Stimulated activated CD4-positive, alpha-beta T cell treated with anti-CD3 and anti-CD28 coated beads, Interleukin-1b, Interleukin-23, amount 100 ng/mL, for 1 hour (primary cell): ENCODE measurements around the gene VPS13A.
"Not testable (repeated sequence)": the region's sequence is repeated elsewhere in the genome, so short reads cannot be mapped to it uniquely, and the experiment has no call there.

ENCODE experiments used
- DNase-seq, 2 donors: peaks; one replicate each; pipeline ENCODE4 v3.0.0-alpha.2; 2020; ENCODE audit warnings: low read depth in 2 of 2

Gene VPS13A

GRCh38 chr9:77423841-77424240 is 246.5 kb downstream of the VPS13A start:
- DNase-seq = no peak

GRCh38 chr9:77424993-77425392 is 247.7 kb downstream of the VPS13A start:
- no peak for DNase-seq

- no peak for DNase-seq
These were observed 249.4 kb downstream of the VPS13A start for GRCh38 chr9:77426712-77427111.

- DNase-seq = no peak
These were observed 250.1 kb downstream of the VPS13A start for GRCh38 chr9:77427256-77427927.

GRCh38 chr9:77429928-77430327 is 252.6 kb downstream of the VPS13A start:
- DNase-seq = no peak

GRCh38 chr9:77432053-77432452 is 254.7 kb downstream of the VPS13A start:
- no peak for DNase-seq

- peak in 1 of 2 donors; percentile 6 for DNase-seq
These were observed 256.5 kb downstream of the VPS13A start for GRCh38 chr9:77433675-77434445.

- no peak for DNase-seq
These were observed 257.9 kb downstream of the VPS13A start for GRCh38 chr9:77435277-77435676.

GRCh38 chr9:77435688-77436087 is 258.4 kb downstream of the VPS13A start:
- DNase-seq = no peak

- no peak for DNase-seq
These were observed 261.3 kb downstream of the VPS13A start for GRCh38 chr9:77438653-77439052.

GRCh38 chr9:77440057-77440456 is 262.7 kb downstream of the VPS13A start:
- no peak for DNase-seq

- DNase-seq = not testable (repeated sequence)
These were observed 263.8 kb downstream of the VPS13A start for GRCh38 chr9:77441124-77441523.

GRCh38 chr9:77442436-77442835 is 265.1 kb downstream of the VPS13A start:
- no peak for DNase-seq

GRCh38 chr9:77447646-77448045 is 270.3 kb downstream of the VPS13A start:
- no peak for DNase-seq

GRCh38 chr9:77449240-77450084 is 272.1 kb downstream of the VPS13A start:
- no peak for DNase-seq

- no peak for DNase-seq
These were observed 272.7 kb downstream of the VPS13A start for GRCh38 chr9:77450085-77450475.

GRCh38 chr9:77451507-77451906 is 274.2 kb downstream of the VPS13A start:
- DNase-seq = no peak

- no peak for DNase-seq
These were observed 276.7 kb downstream of the VPS13A start for GRCh38 chr9:77453825-77454647.

- no peak for DNase-seq
These were observed 277.3 kb downstream of the VPS13A start for GRCh38 chr9:77454663-77455062.

GRCh38 chr9:77455312-77455927 is 278.1 kb downstream of the VPS13A start:
- peak in 1 of 2 donors; percentile 11 for DNase-seq

GRCh38 chr9:77456829-77457437 is 279.6 kb downstream of the VPS13A start:
- peak; percentile 47 to 64 for DNase-seq
